Neuronal stem cell (in vitro differentiated cells): Measurements from ENCODE around the gene DUS1L.

ENCODE experiments used
- DNase-seq: peaks from one replicate; pipeline ENCODE4 v3.0.0-alpha.2; 2013; ENCODE audit warnings: low spot score
- H2AFZ ChIP-seq: one replicate; pipeline ENCODE4 v1.6.1; 2013; ENCODE audit warnings: mild to moderate bottlenecking, low read length, inconsistent platforms
- H2AK5ac ChIP-seq: 2 replicates; pipeline ENCODE4 v1.6.1; 2013; ENCODE audit warnings: low read depth, mild to moderate bottlenecking, inconsistent platforms, low read length, moderate library complexity, mixed read lengths
- H2BK120ac ChIP-seq: 2 replicates; pipeline ENCODE4 v1.6.1; 2013; ENCODE audit warnings: low read depth, mild to moderate bottlenecking, inconsistent platforms, low read length, moderate library complexity, mixed read lengths
- H2BK12ac ChIP-seq: one replicate; pipeline ENCODE4 v1.6.1; 2013; ENCODE audit warnings: low read length, inconsistent platforms
- H2BK15ac ChIP-seq: 2 replicates; pipeline ENCODE4 v1.6.1; 2013; ENCODE audit warnings: mild to moderate bottlenecking, low read length, inconsistent platforms, mixed read lengths
- H2BK5ac ChIP-seq: one replicate; pipeline ENCODE4 v1.6.1; 2013; ENCODE audit warnings: inconsistent platforms, mild to moderate bottlenecking, low read length, moderate library complexity
- H3K14ac ChIP-seq: one replicate; pipeline ENCODE4 v1.6.1; 2013; ENCODE audit warnings: low read length, inconsistent platforms
- H3K18ac ChIP-seq: 2 replicates; pipeline ENCODE4 v1.6.1; 2013; ENCODE audit warnings: low read length, inconsistent platforms
- H3K23ac ChIP-seq: 2 replicates; pipeline ENCODE4 v1.6.1; 2013; ENCODE audit warnings: low read depth, mild to moderate bottlenecking, mixed read lengths, low read length, inconsistent platforms; ENCODE audit not compliant: poor library complexity
- H3K27ac ChIP-seq: replicated peaks from 3 replicates; pipeline ENCODE4 v1.5.1; 2013; ENCODE audit warnings: low read length, inconsistent platforms
- H3K27me3 ChIP-seq, 3 experiments: 2 replicates each; pipeline ENCODE4 v1.6.1; 2013; ENCODE audit warnings: low read length in 3 of 3, mild to moderate bottlenecking in 2 of 3, inconsistent platforms in 1 of 3, low read depth in 1 of 3, mixed read lengths in 1 of 3, moderate library complexity in 1 of 3; ENCODE audit not compliant: control insufficient read depth in 3 of 3, insufficient read depth in 3 of 3
- H3K36me3 ChIP-seq, 2 donors: replicated peaks in 1 of 2; 2 replicates each; pipeline ENCODE4 v1.6.1; 2013; ENCODE audit warnings: low read length in 2 of 2; ENCODE audit not compliant: control insufficient read depth in 2 of 2, insufficient read depth in 2 of 2
- H3K4ac ChIP-seq: 2 replicates; pipeline ENCODE4 v1.6.1; 2013; ENCODE audit warnings: inconsistent platforms, mild to moderate bottlenecking, low read length, moderate library complexity
- H3K4me1 ChIP-seq, 2 donors: 1 replicate in 1 of 2; 2 replicates in 1 of 2; pipeline ENCODE4 v1.6.1; 2013; ENCODE audit warnings: low read length in 2 of 2, low read depth in 1 of 2; ENCODE audit not compliant: control insufficient read depth in 2 of 2, insufficient read depth in 1 of 2
- H3K4me2 ChIP-seq: one replicate; pipeline ENCODE4 v1.6.1; 2013; ENCODE audit warnings: mild to moderate bottlenecking, low read length, inconsistent platforms; ENCODE audit not compliant: insufficient read depth, poor library complexity, severe bottlenecking
- H3K4me3 ChIP-seq, 2 donors: 2 replicates each; pipeline ENCODE4 v1.5.1; 2013; ENCODE audit warnings: low read length in 2 of 2, mild to moderate bottlenecking in 2 of 2, inconsistent platforms in 1 of 2, moderate library complexity in 1 of 2
- H3K79me1 ChIP-seq: one replicate; pipeline ENCODE4 v1.6.1; 2013; ENCODE audit warnings: low read depth, mild to moderate bottlenecking, inconsistent platforms, low read length, moderate library complexity
- H3K9ac ChIP-seq: one replicate; pipeline ENCODE4 v1.6.1; 2013; ENCODE audit warnings: mild to moderate bottlenecking, low read depth, low read length, inconsistent platforms; ENCODE audit not compliant: poor library complexity
- H3K9me3 ChIP-seq, 2 donors: replicated peaks in 1 of 2; 2 replicates each; pipeline versions ENCODE3 to v1.6.1; 2013; ENCODE audit warnings: low read length in 2 of 2, mild to moderate bottlenecking in 2 of 2, inconsistent platforms in 1 of 2, low read depth in 1 of 2, mixed read lengths in 1 of 2, moderate library complexity in 1 of 2; ENCODE audit not compliant: control insufficient read depth in 2 of 2, insufficient read depth in 1 of 2
- H4K8ac ChIP-seq: one replicate; pipeline ENCODE4 v1.6.1; 2013; ENCODE audit warnings: low read depth, mild to moderate bottlenecking, inconsistent platforms, low read length, moderate library complexity
- H4K91ac ChIP-seq: one replicate; pipeline ENCODE4 v1.6.1; 2013; ENCODE audit warnings: low read length, low read depth, mild to moderate bottlenecking, inconsistent platforms; ENCODE audit not compliant: poor library complexity
- WGBS, 2 donors: extraction: QIAGEN DNeasy Blood & Tissue Kit; methylation state at CpG; one replicate each; pipeline ENCODE4 v1.1.7; 2013; ENCODE audit warnings: missing lambda C conversion rate in 2 of 2, mixed read lengths in 1 of 2; ENCODE audit not compliant: insufficient read length in 2 of 2, insufficient replicate concordance in 1 of 2; ENCODE audit errors: extremely low coverage in 2 of 2; 5-methylcytosine and 5-hydroxymethylcytosine counted together

The DUS1L gene

GRCh38 chr17:82084373-82085030 lies 18.9 kb upstream of the DUS1L start:
- Histone ChIP-seq H4K8ac (no peak overlapping the region), H3K27me3 (no peaks in the 10 kb centered on the region), H3K36me3 (peaks cover 93 to 99% of the 10 kb centered on the region in 2 donors), H3K4me1 (no peaks in the 10 kb centered on the region), H2AK5ac (no peak overlapping the region), H3K18ac (no peak overlapping the region), H2BK120ac (no peak overlapping the region), H3K9ac (no peak overlapping the region), H3K4me3 (no peak overlapping the region), H2BK12ac (no peak overlapping the region), H3K9me3 (no peaks in the 10 kb centered on the region), H3K27ac (no peak overlapping the region), H3K14ac (no peak overlapping the region), H3K79me1 (peaks cover 61% of the 10 kb centered on the region), H2BK15ac (no peak overlapping the region), H4K91ac (no peak overlapping the region), H2BK5ac (peak overlapping the region; percentile 48), H3K23ac (peak overlapping the region; percentile 85), H3K4me2 (no peak overlapping the region), H3K4ac (no peak overlapping the region), H2AFZ (no peak overlapping the region)
- DNase-seq = no peak
- WGBS, 2 donors = no CpG with 5 or more reads among the region's 31 CpGs

- H3K36me3 ChIP-seq = peaks cover 91 to 99% of the 10 kb centered on the region in 2 donors
- no peaks in the 10 kb centered on the region for H3K4me1 ChIP-seq
- no peaks in the 10 kb centered on the region for H3K27me3 ChIP-seq
- H3K27ac ChIP-seq = no peak overlapping the region
- peaks cover 0 to 1% of the 10 kb centered on the region in 2 donors for H3K9me3 ChIP-seq
- H2BK15ac ChIP-seq = no peak overlapping the region
- H3K4ac ChIP-seq = no peak overlapping the region
- no peak overlapping the region for H4K91ac ChIP-seq
- H4K8ac ChIP-seq = peak overlapping the region; percentile 43
- H3K4me2 ChIP-seq = no peak overlapping the region
- no peak overlapping the region for H2BK120ac ChIP-seq
- peaks cover 57% of the 10 kb centered on the region for H3K79me1 ChIP-seq
- H2AFZ ChIP-seq = no peak overlapping the region
- no CpG with 5 or more reads among the region's 55 CpGs for WGBS, 2 donors
- H3K9ac ChIP-seq = peak overlapping the region; percentile 50
- H2BK5ac ChIP-seq = peak overlapping the region; percentile 48
- H3K14ac ChIP-seq = peak overlapping the region; percentile 97
- no peak overlapping the region for H3K4me3 ChIP-seq
- no peak for DNase-seq
- H2AK5ac ChIP-seq = no peak overlapping the region
- H3K23ac ChIP-seq = peak overlapping the region; percentile 85
- no peak overlapping the region for H2BK12ac ChIP-seq
- H3K18ac ChIP-seq = peak overlapping the region; percentile 48
Observed at GRCh38 chr17:82083533-82084359, 18.1 kb upstream of the DUS1L start.

GRCh38 chr17:82083009-82083408 lies 17.4 kb upstream of the DUS1L start:
- no peak overlapping the region for H3K27ac ChIP-seq
- H2BK15ac ChIP-seq = no peak overlapping the region
- no peaks in the 10 kb centered on the region for H3K4me1 ChIP-seq
- peak overlapping the region; percentile 48 for H3K18ac ChIP-seq
- no peak for DNase-seq
- H2BK5ac ChIP-seq = no peak overlapping the region
- peak overlapping the region; percentile 60 for H3K9ac ChIP-seq
- H3K4me2 ChIP-seq = no peak overlapping the region
- no peak overlapping the region for H2BK12ac ChIP-seq
- H3K79me1 ChIP-seq = peaks cover 52% of the 10 kb centered on the region
- H3K4ac ChIP-seq = no peak overlapping the region
- H4K8ac ChIP-seq = peak overlapping the region; percentile 43
- H4K91ac ChIP-seq = no peak overlapping the region
- no peak overlapping the region for H2AK5ac ChIP-seq
- H3K9me3 ChIP-seq = peaks cover 0 to 1% of the 10 kb centered on the region in 2 donors
- no peak overlapping the region for H3K4me3 ChIP-seq
- no CpG with 5 or more reads among the region's 24 CpGs for WGBS, 2 donors
- H3K14ac ChIP-seq = no peak overlapping the region
- H3K36me3 ChIP-seq = peaks cover 86 to 99% of the 10 kb centered on the region in 2 donors
- no peak overlapping the region for H2BK120ac ChIP-seq
- peak overlapping the region; percentile 10 for H3K23ac ChIP-seq
- no peaks in the 10 kb centered on the region for H3K27me3 ChIP-seq
- H2AFZ ChIP-seq = no peak overlapping the region

- Histone ChIP-seq H2BK15ac (no peak overlapping the region), H3K4ac (no peak overlapping the region), H3K4me2 (no peak overlapping the region), H2BK12ac (no peak overlapping the region), H3K14ac (no peak overlapping the region), H4K91ac (no peak overlapping the region), H3K79me1 (peaks cover 46% of the 10 kb centered on the region), H3K27me3 (no peaks in the 10 kb centered on the region), H3K4me1 (peaks cover 0 to 3% of the 10 kb centered on the region in 2 donors), H3K18ac (no peak overlapping the region), H4K8ac (no peak overlapping the region), H3K9me3 (peaks cover 0 to 1% of the 10 kb centered on the region in 2 donors), H2AK5ac (no peak overlapping the region), H3K9ac (no peak overlapping the region), H2BK5ac (peak overlapping the region; percentile 78), H2AFZ (no peak overlapping the region), H2BK120ac (no peak overlapping the region), H3K36me3 (peaks cover 83 to 98% of the 10 kb centered on the region in 2 donors), H3K27ac (no peak overlapping the region), H3K23ac (no peak overlapping the region), H3K4me3 (no peak overlapping the region)
- WGBS, 2 donors = no CpG with 5 or more reads among the region's 19 CpGs
- DNase-seq = no peak
Observed at GRCh38 chr17:82082456-82082855, 16.9 kb upstream of the DUS1L start.
